Psoas muscle (tissue), 8 donors: ENCODE results near the gene TRPM2. TPM values are rescaled to one million over a fixed set of nuclear protein-coding genes. Genes with fewer than 3 reads are reported as not detected.

Source experiments
- ATAC-seq, 4 donors: fragments of 200-7000 bp; cut with Tn5 transposase; one replicate each; pipeline ENCODE4 v1.9.1; 2020; ENCODE audit warnings: moderate library complexity in 3 of 4, mild to moderate bottlenecking in 2 of 4
- DNase-seq, 2 donors: peaks; one replicate each; pipeline ENCODE4 v3.0.0-alpha.2; 2020
- H3K27ac ChIP-seq: fragments of 200-600 bp; one replicate; pipeline ENCODE4 v1.8.0; 2022
- H3K27me3 ChIP-seq, 3 donors: fragments of 200-600 bp in 1 of 3; one replicate each; pipeline versions ENCODE4 v1.6.1 to v1.8.0; 2013 to 2022; ENCODE audit warnings: low read length in 2 of 3, mild to moderate bottlenecking in 2 of 3, moderate library complexity in 1 of 3; ENCODE audit not compliant: insufficient read depth in 3 of 3
- H3K36me3 ChIP-seq, 2 donors: fragments of 200-600 bp in 1 of 2; one replicate each; pipeline versions ENCODE4 v1.6.1 to v1.8.0; 2013 to 2022; ENCODE audit warnings: low read depth in 1 of 2, mild to moderate bottlenecking in 1 of 2, moderate library complexity in 1 of 2; ENCODE audit not compliant: insufficient read depth in 1 of 2
- H3K4me1 ChIP-seq: fragments of 200-600 bp; one replicate; pipeline ENCODE4 v1.8.0; 2022
- H3K4me3 ChIP-seq: fragments of 200-600 bp; one replicate; pipeline ENCODE4 v1.8.0; 2022; ENCODE audit warnings: mild to moderate bottlenecking
- H3K9me3 ChIP-seq: fragments of 200-600 bp; one replicate; pipeline ENCODE4 v1.8.0; 2022
- WGBS, 3 donors: extraction: QIAGEN DNeasy Blood & Tissue Kit; methylation state at CpG; one replicate each; pipeline versions ENCODE4 v1.1.6 to v1.1.7; 2013; 5-methylcytosine and 5-hydroxymethylcytosine counted together
- intact Hi-C, 2 donors: fragments of 100-400 bp; cut with DNase I; formaldehyde crosslinking; loops; one replicate each; pipeline versions ENCODE4 v1.11.0 to v1.14.2; 2022
- polyA plus RNA-seq, 3 donors: library from polyadenylated mRNA; stranded (reverse); fragments of 200-250 nt; gene quantifications; one replicate each; pipeline ENCODE4 v1.2.3, GENCODE V29; 2013
- total RNA-seq, 4 donors: library from RNA; stranded (reverse); fragmentation: NEBNext Ultra II Directional in 2 of 4; extraction: Animal tissue kit (Norgen Biotek cat#: 25700) in 2 of 4; gene quantifications; one replicate each; pipeline versions ENCODE4 v1.2.1 to v1.2.4, GENCODE V29; 2021 to 2023
- TF ChIP-seq, protein P1 (sequence below): fragments of 200-600 bp; IDR thresholded peaks from one replicate; pipeline ENCODE4 v1.8.0; 2022; ENCODE audit warnings: antibody characterized with exemption
- donor health status: healthy with polysubstance abuse.
- donor health status: DM: no; HTN: no; CAD: no; lungs with moderate emphysema.
- donor health status: Bipolar disorder and iron deficiency.
- donor health status: healthy.
- donor health status: DM: yes; HTN: yes; CAD: no.
- donor health status: DM: no; HTN: no; CAD: no.
- donor health status: DM: no; HTN: no; CAD: no.
- donor health status: DM: yes; HTN: yes; CAD: no.

Gene TRPM2
- total and polyA plus RNA-seq, 7 donors = 0.08 to 1.7 (median 0.76) TPM

DNA sequence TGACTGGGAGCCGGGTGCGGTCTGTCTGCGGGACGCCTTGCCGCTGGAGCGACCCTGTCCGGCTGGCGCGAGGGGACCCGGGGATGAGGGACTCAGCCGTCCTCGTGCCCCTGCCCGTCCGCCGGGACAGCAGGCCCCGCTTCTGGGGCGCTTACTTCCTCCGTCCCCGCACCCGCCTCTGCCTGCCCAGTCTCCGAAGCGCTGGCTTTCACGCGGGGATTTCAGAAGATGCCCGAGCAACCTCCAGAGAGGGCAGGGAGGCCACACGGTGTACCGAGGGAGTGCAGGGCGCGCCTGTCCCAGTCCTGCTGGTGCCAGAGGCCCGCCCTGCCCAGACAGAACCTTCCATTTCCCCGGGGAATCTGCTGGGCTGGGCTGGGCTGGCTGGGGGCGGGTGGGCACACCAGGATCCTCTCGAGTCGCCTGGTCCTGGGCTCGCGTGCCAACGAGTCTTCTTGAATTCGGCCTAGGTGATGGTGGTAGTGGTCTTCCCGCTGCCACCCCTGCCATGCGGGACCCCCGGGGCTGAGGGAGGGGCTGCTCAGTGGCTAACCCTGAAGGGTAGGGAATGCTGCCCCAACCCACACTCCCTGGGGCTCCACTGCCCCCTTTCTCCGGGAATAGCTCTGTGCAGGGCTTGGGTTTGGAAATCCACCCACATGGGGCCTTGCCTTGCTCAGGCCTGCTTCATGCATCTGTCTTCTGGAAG, 2.5 kb upstream of the TRPM2 start:
- intact Hi-C loops = no loop called here
- H3K9me3 ChIP-seq = no peaks in the 10 kb centered on the region
- TF ChIP-seq, protein P1, sequence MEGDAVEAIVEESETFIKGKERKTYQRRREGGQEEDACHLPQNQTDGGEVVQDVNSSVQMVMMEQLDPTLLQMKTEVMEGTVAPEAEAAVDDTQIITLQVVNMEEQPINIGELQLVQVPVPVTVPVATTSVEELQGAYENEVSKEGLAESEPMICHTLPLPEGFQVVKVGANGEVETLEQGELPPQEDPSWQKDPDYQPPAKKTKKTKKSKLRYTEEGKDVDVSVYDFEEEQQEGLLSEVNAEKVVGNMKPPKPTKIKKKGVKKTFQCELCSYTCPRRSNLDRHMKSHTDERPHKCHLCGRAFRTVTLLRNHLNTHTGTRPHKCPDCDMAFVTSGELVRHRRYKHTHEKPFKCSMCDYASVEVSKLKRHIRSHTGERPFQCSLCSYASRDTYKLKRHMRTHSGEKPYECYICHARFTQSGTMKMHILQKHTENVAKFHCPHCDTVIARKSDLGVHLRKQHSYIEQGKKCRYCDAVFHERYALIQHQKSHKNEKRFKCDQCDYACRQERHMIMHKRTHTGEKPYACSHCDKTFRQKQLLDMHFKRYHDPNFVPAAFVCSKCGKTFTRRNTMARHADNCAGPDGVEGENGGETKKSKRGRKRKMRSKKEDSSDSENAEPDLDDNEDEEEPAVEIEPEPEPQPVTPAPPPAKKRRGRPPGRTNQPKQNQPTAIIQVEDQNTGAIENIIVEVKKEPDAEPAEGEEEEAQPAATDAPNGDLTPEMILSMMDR = no peak
- DNase-seq (no peak), ATAC-seq (no peak)
- no peaks in the 10 kb centered on the region for H3K4me1 ChIP-seq
- no peak overlapping the region for H3K27ac ChIP-seq
- H3K27me3 ChIP-seq = peaks cover 0 to 66% (median 19%) of the 10 kb centered on the region in 3 donors
- no peaks in the 10 kb centered on the region for H3K36me3 ChIP-seq
- 25 to 31% (median 27%) methylated on average over 31 to 42 of the region's 42 CpGs for WGBS, 3 donors
- H3K4me3 ChIP-seq = peak overlapping the region; percentile 22

DNA sequence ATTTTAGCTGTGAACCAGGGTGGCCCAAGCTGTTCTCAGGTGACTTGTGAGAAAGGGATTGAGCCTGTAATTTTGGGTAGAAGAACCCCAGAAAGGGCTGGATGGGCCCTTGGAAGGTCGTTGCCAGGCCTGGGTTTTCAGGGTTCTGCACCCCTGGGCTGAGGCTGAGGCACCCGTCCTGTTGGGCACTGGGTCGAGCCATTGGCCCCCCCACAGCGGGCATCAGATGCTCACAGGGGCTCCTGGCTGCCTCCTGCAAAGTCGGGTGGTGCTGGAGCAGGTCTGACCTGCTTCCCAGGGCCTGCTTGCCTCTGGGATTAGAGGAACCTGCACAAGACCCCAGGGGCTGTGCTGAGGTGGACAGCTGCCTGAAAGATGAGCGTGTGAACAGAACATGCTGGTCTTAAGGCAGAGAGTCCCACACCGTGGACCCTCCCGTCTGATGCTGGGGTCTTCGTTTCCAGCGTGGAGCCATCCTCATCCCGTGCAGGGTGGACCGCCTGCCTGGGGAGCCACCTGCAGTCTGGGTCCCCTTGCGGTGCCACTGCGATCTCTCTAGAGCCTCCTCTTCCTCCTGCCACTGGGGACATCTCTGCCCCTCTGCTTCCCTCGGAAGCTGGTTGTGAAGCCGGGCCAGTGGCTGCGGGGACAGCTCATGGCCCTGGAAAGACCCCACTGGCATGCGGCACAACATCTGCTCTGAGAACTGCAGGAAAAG, 1.7 kb upstream of the TRPM2 start:
- Histone ChIP-seq H3K4me3 (no peak overlapping the region), H3K27ac (no peak overlapping the region), H3K4me1 (no peaks in the 10 kb centered on the region), H3K27me3 (peaks cover 0 to 64% (median 19%) of the 10 kb centered on the region in 3 donors), H3K9me3 (no peaks in the 10 kb centered on the region), H3K36me3 (no peaks in the 10 kb centered on the region)
- ATAC-seq (no peak), DNase-seq (no peak)
- intact Hi-C loops = no loop called here
- WGBS, 3 donors = 79 to 82% (median 80%) methylated on average over 17 to 18 of the region's 18 CpGs
- TF ChIP-seq, protein P1 = no peak

DNA sequence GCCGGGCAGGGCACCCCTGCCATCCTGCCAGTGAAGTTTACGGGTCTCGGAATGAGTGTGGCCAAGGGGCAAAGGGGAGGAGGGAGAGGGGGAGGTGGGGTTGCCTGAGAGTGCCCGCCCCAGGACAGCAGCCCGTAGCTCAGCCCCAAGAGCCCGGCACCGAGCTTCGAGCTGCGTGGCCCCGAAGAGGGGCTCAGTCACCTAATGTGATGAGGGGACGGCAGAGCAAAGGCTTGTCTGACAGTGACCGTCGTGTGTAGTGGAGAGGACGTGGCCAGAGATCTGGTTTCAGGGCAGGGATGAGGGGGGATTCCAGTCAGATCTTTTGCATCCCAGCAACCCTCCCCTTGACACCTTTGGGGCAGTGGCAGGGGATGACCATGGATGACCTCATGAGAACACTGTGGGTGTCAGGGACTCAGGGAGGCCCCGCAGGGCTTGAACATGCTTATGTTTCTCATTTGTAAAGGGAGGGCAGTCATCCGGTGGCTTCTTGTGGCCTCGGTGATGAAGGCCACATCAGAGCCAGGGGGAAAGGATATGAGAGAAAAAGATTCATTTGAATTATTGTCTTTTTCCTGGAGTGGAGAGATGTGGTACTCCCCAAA, 1.1 kb upstream of the TRPM2 start:
- no peak for ATAC-seq
- 71 to 74% (median 74%) methylated on average over 17 of the region's 17 CpGs for WGBS, 3 donors
- H3K9me3 ChIP-seq = no peaks in the 10 kb centered on the region
- intact Hi-C loops = no loop called here
- H3K36me3 ChIP-seq = no peaks in the 10 kb centered on the region
- H3K27me3 ChIP-seq = peaks cover 0 to 58% (median 19%) of the 10 kb centered on the region in 3 donors
- TF ChIP-seq, protein P1 = no peak
- no peak for DNase-seq
- peak overlapping the region; percentile 36 for H3K27ac ChIP-seq
- H3K4me3 ChIP-seq = no peak overlapping the region
- H3K4me1 ChIP-seq = no peaks in the 10 kb centered on the region

DNA sequence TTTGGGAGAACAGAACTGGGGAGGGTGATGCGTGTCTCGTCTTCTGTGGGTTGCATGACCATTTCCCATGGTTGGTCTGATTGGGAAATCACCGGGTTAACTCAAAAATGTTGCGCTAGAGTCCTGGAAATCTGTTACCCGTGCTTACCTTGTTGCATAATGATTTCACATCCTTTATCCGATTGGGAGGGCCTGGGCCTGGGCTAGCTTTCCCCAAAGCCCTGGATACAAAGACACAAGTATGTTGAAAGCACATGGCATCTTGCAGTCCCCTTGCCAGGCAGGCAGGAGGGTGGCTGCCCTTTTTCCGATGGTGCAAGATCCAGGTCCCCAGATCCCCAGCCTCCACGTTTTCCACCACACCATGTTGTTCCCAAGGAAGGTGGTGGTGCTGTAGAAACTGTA, 582 bp downstream of the TRPM2 start:
- peak overlapping the region; percentile 36 for H3K27ac ChIP-seq
- TF ChIP-seq, protein P1 = no peak
- no peaks in the 10 kb centered on the region for H3K9me3 ChIP-seq
- DNase-seq (peak; percentile 49 to 86), ATAC-seq (peak in 3 of 4 donors; percentile 48 to 70 (median 58))
- no peaks in the 10 kb centered on the region for H3K36me3 ChIP-seq
- no peaks in the 10 kb centered on the region for H3K4me1 ChIP-seq
- intact Hi-C loops = no loop called here
- H3K27me3 ChIP-seq = peaks cover 0 to 44% (median 18%) of the 10 kb centered on the region in 3 donors
- H3K4me3 ChIP-seq = peak overlapping the region; percentile 41
- 64 to 71% (median 66%) methylated on average over 8 of the region's 8 CpGs for WGBS, 3 donors
